ENCODE measurements around the gene ME1. TPM values are rescaled to one million over a fixed set of nuclear protein-coding genes. Genes with fewer than 3 reads are reported as not detected.

The ME1 gene
- total RNA-seq: 22.3 TPM
- long read RNA-seq, transcript ME1-201 (14 exons, 3,371 nt): major isoform, 63 of 66 reads
- long read RNA-seq, partial matches to known transcripts: 1 of 66 reads
- long read RNA-seq, other reads (novel, unspliced or antisense): 2 of 66 reads

- Histone ChIP-seq H3K36me3 (no peaks in the 10 kb centered on the region), H3K4me1 (peaks cover 13% of the 10 kb centered on the region), H3K9me3 (replicated peaks) (no peaks in the 10 kb centered on the region), H3K27me3 (ENCODE audit: low read depth) (no peaks in the 10 kb centered on the region), H3K27ac (replicated peaks) (peak within 1 kb of the TSS; percentile 76), H3K4me3 (peak within 1 kb of the TSS; percentile 76)
- intact Hi-C loops (cut with micrococcal nuclease): no loop called here
- TF ChIP-seq CTCF (IDR thresholded peaks at IDR 0.05; ENCODE audit: borderline replicate concordance): no peak
- peak; percentile 79 for DNase-seq
Observed at GRCh38 chr6:83430611-83431544, at the start of gene ME1. Gene ME1 (minus strand): TSS chr6:83431051. CDS start chr6:83430954, 97 bp downstream.

GRCh38 chr6:83480470-83480869 is 49.6 kb upstream of the ME1 start:
- H3K4me3 ChIP-seq: no peak overlapping the region
- H3K27me3 ChIP-seq (ENCODE audit: low read depth): no peaks in the 10 kb centered on the region
- H3K36me3 ChIP-seq: no peaks in the 10 kb centered on the region
- no peaks in the 10 kb centered on the region for H3K9me3 ChIP-seq (replicated peaks)
- H3K27ac ChIP-seq (replicated peaks): no peak overlapping the region
- intact Hi-C loops (cut with micrococcal nuclease): no loop called here
- TF ChIP-seq CTCF (IDR thresholded peaks at IDR 0.05; ENCODE audit: borderline replicate concordance): no peak
- no peaks in the 10 kb centered on the region for H3K4me1 ChIP-seq
- no peak for DNase-seq

DNA sequence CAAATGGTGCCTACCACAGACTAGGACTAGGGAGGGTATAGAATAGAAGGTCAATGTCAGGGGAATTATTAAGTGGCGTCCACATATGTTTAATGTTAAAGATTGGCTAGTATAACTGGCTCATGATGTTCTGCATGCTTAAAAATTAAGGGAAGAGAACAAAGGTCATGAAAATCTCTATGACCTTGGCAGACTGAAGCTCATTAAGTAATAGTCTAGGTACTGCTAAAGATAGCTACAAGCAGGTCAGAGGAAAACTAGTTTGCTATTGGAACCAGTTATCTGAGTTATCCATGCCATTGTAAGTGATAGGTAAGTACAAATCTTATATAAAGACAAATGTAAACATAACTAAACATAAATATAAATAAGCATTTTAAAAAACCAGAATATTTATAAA is 48.5 kb upstream of the ME1 start:
- Histone ChIP-seq H3K27ac (replicated peaks) (no peak overlapping the region), H3K9me3 (replicated peaks) (no peaks in the 10 kb centered on the region), H3K36me3 (no peaks in the 10 kb centered on the region), H3K4me3 (no peak overlapping the region), H3K27me3 (ENCODE audit: low read depth) (no peaks in the 10 kb centered on the region), H3K4me1 (peaks cover 4% of the 10 kb centered on the region)
- DNase-seq: no peak
- TF ChIP-seq CTCF (IDR thresholded peaks at IDR 0.05; ENCODE audit: borderline replicate concordance): no peak
- intact Hi-C loops (cut with micrococcal nuclease): no loop called here

GRCh38 chr6:83476971-83477370 is 46.1 kb upstream of the ME1 start:
- no peak overlapping the region for H3K27ac ChIP-seq (replicated peaks)
- TF ChIP-seq CTCF (IDR thresholded peaks at IDR 0.05; ENCODE audit: borderline replicate concordance): no peak
- H3K27me3 ChIP-seq (ENCODE audit: low read depth): no peaks in the 10 kb centered on the region
- no peak for DNase-seq
- H3K9me3 ChIP-seq (replicated peaks): no peaks in the 10 kb centered on the region
- intact Hi-C loops (cut with micrococcal nuclease): no loop called here
- peaks cover 21% of the 10 kb centered on the region for H3K4me1 ChIP-seq
- no peaks in the 10 kb centered on the region for H3K36me3 ChIP-seq
- no peak overlapping the region for H3K4me3 ChIP-seq

GRCh38 chr6:83474309-83474708 is 43.5 kb upstream of the ME1 start:
- TF ChIP-seq CTCF (IDR thresholded peaks at IDR 0.05; ENCODE audit: borderline replicate concordance): no peak
- no peak overlapping the region for H3K27ac ChIP-seq (replicated peaks)
- no peak overlapping the region for H3K4me3 ChIP-seq
- no peaks in the 10 kb centered on the region for H3K27me3 ChIP-seq (ENCODE audit: low read depth)
- no peak for DNase-seq
- peaks cover 21% of the 10 kb centered on the region for H3K4me1 ChIP-seq
- H3K36me3 ChIP-seq: no peaks in the 10 kb centered on the region
- intact Hi-C loops (cut with micrococcal nuclease): no loop called here
- no peaks in the 10 kb centered on the region for H3K9me3 ChIP-seq (replicated peaks)
